NB4 (cell line): ENCODE results near the gene YEATS4.

Source experiments
- CTCF ChIP-seq: IDR thresholded peaks from one replicate; pipeline ENCODE4 v1.5.1; 2012; ENCODE audit warnings: low read depth, low read length
- POLR2A ChIP-seq: IDR thresholded peaks from 2 replicates; pipeline ENCODE4 v1.6.1; 2011; ENCODE audit warnings: mild to moderate bottlenecking; ENCODE audit not compliant: insufficient read length; ENCODE audit errors: extremely low read depth
- TF ChIP-seq, protein P1 (sequence below): IDR thresholded peaks from 2 replicates; pipeline ENCODE4 v1.6.1; 2011; ENCODE audit warnings: low read depth, low read length

DNA sequence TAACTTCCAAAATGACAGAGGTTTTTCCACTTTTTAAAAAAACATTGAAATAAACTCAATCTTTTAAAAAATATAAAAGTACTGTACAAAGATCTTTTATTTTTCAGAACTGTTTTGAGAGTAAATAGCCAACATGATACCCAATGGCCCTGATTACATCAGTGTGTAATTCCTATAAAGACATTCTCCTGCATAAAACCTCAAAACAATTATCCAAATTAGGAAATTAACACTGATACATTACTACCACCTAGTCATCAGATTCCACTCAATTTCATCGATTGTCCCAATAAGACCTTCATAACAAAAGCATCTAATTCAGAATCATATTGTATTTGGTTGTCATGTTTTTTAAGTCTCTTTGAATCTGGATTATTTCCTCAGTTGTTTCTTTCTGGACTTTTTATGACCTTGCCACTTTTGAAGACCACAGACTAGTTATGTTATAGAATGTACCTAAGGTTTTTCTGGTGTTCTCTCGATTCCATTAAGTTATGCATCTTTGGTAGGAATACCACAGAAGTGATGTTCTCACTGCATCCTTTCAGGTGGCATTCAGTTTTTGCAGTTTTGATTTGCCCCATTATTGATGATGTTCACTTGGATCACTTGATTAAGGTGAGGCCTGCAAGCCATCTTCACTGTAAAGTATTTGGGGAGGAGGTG, 4.0 kb upstream of the YEATS4 start:
- no peak for TF ChIP-seq CTCF
- TF ChIP-seq, protein P1, sequence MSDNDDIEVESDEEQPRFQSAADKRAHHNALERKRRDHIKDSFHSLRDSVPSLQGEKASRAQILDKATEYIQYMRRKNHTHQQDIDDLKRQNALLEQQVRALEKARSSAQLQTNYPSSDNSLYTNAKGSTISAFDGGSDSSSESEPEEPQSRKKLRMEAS: no peak
- no peak for TF ChIP-seq POLR2A
